PFSK-1 (cell line): Measurements from ENCODE around the gene DYNLRB2.

ENCODE experiments used
- POLR2AphosphoS5 ChIP-seq: IDR thresholded peaks from 2 replicates; pipeline ENCODE4 v1.6.1; 2012; ENCODE audit warnings: low read depth, mild to moderate bottlenecking, control low read depth, low read length, moderate library complexity
- SIN3A ChIP-seq: IDR thresholded peaks from 2 replicates; pipeline ENCODE4 v1.6.1; 2012; ENCODE audit warnings: mild to moderate bottlenecking, low read length, moderate library complexity, borderline replicate concordance; ENCODE audit not compliant: insufficient read depth
- TAF1 ChIP-seq: IDR thresholded peaks from 2 replicates; pipeline ENCODE4 v1.6.1; 2012; ENCODE audit warnings: low read length, control low read depth, borderline replicate concordance; ENCODE audit not compliant: insufficient read depth
- TF ChIP-seq, protein P1 (sequence below), 2 experiments: IDR thresholded peaks; 2 replicates each; pipeline versions ENCODE4 v1.6.1 to v1.8.0; 2011 to 2012; ENCODE audit warnings: low read depth in 2 of 2, low read length in 2 of 2, control low read depth in 1 of 2, inconsistent platforms in 1 of 2, mild to moderate bottlenecking in 1 of 2, moderate library complexity in 1 of 2; ENCODE audit not compliant: insufficient read depth in 1 of 2

DNA sequence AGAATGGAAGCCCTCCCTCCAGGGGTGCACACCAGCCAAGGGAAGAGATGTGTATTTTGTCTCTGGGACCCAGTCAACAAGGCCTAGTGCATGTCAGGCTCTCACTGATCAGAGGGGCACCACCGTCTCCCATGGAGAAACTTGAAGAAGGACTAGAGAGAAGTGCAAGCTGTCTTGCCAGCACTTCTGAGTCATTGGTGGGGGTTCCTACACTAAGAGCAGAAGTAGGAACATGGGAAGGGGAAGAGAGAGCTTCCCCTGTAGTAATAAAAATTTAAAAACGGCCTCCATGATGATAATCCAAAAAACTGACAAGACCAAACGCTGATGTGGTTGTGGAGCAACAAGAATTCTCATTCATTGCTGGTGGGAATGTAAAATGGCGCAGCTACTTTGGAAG is 46.3 kb downstream of the DYNLRB2 start:
- no peak for TF ChIP-seq POLR2AphosphoS5
- no peak for TF ChIP-seq SIN3A
- no peak for TF ChIP-seq TAF1
- TF ChIP-seq, protein P1, sequence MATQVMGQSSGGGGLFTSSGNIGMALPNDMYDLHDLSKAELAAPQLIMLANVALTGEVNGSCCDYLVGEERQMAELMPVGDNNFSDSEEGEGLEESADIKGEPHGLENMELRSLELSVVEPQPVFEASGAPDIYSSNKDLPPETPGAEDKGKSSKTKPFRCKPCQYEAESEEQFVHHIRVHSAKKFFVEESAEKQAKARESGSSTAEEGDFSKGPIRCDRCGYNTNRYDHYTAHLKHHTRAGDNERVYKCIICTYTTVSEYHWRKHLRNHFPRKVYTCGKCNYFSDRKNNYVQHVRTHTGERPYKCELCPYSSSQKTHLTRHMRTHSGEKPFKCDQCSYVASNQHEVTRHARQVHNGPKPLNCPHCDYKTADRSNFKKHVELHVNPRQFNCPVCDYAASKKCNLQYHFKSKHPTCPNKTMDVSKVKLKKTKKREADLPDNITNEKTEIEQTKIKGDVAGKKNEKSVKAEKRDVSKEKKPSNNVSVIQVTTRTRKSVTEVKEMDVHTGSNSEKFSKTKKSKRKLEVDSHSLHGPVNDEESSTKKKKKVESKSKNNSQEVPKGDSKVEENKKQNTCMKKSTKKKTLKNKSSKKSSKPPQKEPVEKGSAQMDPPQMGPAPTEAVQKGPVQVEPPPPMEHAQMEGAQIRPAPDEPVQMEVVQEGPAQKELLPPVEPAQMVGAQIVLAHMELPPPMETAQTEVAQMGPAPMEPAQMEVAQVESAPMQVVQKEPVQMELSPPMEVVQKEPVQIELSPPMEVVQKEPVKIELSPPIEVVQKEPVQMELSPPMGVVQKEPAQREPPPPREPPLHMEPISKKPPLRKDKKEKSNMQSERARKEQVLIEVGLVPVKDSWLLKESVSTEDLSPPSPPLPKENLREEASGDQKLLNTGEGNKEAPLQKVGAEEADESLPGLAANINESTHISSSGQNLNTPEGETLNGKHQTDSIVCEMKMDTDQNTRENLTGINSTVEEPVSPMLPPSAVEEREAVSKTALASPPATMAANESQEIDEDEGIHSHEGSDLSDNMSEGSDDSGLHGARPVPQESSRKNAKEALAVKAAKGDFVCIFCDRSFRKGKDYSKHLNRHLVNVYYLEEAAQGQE (IDR thresholded peaks at IDR 0.05; ENCODE audit: insufficient read depth in 1 of 2, low read depth in 2 of 2, low read length in 2 of 2) = no peak
